ENCODE results near the gene RCAN3. TPM values are rescaled to one million over a fixed set of nuclear protein-coding genes. Genes with fewer than 3 reads are reported as not detected.

Gene RCAN3
- total and polyA plus RNA-seq, 2 of the 13 experiments (the other 11 are each of a cell fraction or from before 2014, with no cell fraction given) = 12.2 to 13.3 TPM

DNA sequence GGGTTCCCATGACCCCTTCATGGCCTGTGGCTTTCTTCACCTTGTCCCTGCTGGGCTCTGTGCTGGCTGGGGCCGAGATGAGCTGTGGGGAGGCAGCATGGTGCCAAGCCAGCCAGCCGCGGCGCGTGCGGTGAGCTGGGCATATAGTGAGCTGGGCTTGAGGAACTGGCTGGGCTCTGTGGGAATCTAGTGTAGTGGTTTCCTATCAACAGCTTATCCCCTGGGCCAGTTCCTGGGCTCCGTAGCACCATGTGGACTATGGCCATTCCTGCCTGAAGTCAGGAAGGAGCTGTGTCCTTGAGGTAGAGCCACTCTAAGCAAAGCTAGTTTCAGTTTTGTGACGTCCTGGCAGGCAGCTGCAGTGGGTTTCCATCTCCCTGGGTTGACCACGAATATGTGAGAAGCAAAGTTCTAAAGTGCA, 55.1 kb downstream of the RCAN3 start (continued):
- TF ChIP-seq, protein P1, sequence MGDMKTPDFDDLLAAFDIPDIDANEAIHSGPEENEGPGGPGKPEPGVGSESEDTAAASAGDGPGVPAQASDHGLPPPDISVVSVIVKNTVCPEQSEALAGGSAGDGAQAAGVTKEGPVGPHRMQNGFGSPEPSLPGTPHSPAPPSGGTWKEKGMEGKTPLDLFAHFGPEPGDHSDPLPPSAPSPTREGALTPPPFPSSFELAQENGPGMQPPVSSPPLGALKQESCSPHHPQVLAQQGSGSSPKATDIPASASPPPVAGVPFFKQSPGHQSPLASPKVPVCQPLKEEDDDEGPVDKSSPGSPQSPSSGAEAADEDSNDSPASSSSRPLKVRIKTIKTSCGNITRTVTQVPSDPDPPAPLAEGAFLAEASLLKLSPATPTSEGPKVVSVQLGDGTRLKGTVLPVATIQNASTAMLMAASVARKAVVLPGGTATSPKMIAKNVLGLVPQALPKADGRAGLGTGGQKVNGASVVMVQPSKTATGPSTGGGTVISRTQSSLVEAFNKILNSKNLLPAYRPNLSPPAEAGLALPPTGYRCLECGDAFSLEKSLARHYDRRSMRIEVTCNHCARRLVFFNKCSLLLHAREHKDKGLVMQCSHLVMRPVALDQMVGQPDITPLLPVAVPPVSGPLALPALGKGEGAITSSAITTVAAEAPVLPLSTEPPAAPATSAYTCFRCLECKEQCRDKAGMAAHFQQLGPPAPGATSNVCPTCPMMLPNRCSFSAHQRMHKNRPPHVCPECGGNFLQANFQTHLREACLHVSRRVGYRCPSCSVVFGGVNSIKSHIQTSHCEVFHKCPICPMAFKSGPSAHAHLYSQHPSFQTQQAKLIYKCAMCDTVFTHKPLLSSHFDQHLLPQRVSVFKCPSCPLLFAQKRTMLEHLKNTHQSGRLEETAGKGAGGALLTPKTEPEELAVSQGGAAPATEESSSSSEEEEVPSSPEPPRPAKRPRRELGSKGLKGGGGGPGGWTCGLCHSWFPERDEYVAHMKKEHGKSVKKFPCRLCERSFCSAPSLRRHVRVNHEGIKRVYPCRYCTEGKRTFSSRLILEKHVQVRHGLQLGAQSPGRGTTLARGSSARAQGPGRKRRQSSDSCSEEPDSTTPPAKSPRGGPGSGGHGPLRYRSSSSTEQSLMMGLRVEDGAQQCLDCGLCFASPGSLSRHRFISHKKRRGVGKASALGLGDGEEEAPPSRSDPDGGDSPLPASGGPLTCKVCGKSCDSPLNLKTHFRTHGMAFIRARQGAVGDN (CRISPR knock-in tag; IDR thresholded peaks at IDR 0.05) = peak; percentile 80
- no peak for TF ChIP-seq SOX6 (IDR thresholded peaks at IDR 0.05)
- TF ChIP-seq SOX6 (CRISPR knock-in tag; IDR thresholded peaks at IDR 0.05) = no peak
- peak; percentile 33; the same call in 1 of the 2 replicates for TF ChIP-seq HOXA3 (CRISPR knock-in tag; IDR thresholded peaks at IDR 0.05)
- no peak for TF ChIP-seq ZNF33A (CRISPR knock-in tag; IDR thresholded peaks at IDR 0.05; ENCODE audit: borderline replicate concordance)
- TF ChIP-seq, protein P2, sequence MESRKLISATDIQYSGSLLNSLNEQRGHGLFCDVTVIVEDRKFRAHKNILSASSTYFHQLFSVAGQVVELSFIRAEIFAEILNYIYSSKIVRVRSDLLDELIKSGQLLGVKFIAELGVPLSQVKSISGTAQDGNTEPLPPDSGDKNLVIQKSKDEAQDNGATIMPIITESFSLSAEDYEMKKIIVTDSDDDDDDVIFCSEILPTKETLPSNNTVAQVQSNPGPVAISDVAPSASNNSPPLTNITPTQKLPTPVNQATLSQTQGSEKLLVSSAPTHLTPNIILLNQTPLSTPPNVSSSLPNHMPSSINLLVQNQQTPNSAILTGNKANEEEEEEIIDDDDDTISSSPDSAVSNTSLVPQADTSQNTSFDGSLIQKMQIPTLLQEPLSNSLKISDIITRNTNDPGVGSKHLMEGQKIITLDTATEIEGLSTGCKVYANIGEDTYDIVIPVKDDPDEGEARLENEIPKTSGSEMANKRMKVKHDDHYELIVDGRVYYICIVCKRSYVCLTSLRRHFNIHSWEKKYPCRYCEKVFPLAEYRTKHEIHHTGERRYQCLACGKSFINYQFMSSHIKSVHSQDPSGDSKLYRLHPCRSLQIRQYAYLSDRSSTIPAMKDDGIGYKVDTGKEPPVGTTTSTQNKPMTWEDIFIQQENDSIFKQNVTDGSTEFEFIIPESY (CRISPR knock-in tag; IDR thresholded peaks at IDR 0.05) = peak; percentile 53
- TF ChIP-seq SAP130 (CRISPR knock-in tag; IDR thresholded peaks at IDR 0.05; ENCODE audit: low read depth) = 0 out of 2 replicates have a peak, but pooled peaks have one; percentile 8
- TF ChIP-seq, protein P3, sequence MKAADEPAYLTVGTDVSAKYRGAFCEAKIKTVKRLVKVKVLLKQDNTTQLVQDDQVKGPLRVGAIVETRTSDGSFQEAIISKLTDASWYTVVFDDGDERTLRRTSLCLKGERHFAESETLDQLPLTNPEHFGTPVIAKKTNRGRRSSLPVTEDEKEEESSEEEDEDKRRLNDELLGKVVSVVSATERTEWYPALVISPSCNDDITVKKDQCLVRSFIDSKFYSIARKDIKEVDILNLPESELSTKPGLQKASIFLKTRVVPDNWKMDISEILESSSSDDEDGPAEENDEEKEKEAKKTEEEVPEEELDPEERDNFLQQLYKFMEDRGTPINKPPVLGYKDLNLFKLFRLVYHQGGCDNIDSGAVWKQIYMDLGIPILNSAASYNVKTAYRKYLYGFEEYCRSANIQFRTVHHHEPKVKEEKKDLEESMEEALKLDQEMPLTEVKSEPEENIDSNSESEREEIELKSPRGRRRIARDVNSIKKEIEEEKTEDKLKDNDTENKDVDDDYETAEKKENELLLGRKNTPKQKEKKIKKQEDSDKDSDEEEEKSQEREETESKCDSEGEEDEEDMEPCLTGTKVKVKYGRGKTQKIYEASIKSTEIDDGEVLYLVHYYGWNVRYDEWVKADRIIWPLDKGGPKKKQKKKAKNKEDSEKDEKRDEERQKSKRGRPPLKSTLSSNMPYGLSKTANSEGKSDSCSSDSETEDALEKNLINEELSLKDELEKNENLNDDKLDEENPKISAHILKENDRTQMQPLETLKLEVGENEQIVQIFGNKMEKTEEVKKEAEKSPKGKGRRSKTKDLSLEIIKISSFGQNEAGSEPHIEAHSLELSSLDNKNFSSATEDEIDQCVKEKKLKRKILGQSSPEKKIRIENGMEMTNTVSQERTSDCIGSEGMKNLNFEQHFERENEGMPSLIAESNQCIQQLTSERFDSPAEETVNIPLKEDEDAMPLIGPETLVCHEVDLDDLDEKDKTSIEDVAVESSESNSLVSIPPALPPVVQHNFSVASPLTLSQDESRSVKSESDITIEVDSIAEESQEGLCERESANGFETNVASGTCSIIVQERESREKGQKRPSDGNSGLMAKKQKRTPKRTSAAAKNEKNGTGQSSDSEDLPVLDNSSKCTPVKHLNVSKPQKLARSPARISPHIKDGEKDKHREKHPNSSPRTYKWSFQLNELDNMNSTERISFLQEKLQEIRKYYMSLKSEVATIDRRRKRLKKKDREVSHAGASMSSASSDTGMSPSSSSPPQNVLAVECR (CRISPR knock-in tag; IDR thresholded peaks at IDR 0.05; ENCODE audit: borderline replicate concordance) = 0 out of 2 replicates have a peak, but pooled peaks have one; percentile 9
- 0 out of 2 replicates have a peak, but pooled peaks have one; percentile 15 for TF ChIP-seq GATAD2A (CRISPR knock-in tag; IDR thresholded peaks at IDR 0.05)
- TF ChIP-seq SUZ12 (IDR thresholded peaks at IDR 0.05; ENCODE audit: low read depth, low read length) = no peak
- TF ChIP-seq PHF20 (CRISPR knock-in tag; IDR thresholded peaks at IDR 0.05) = 0 out of 2 replicates have a peak, but pooled peaks have one; percentile 30
- peak; percentile 80 for TF ChIP-seq ZBTB38 (CRISPR knock-in tag; IDR thresholded peaks at IDR 0.05)

All from HepG2 (cell line).